Muscle layer of colon (tissue), 2 donors: ENCODE measurements around the gene RAB35.
A peak's percentile ranks its signal among the peaks of the same experiment; 100 is the strongest.

Experiments
- H3K27ac ChIP-seq: one replicate; pipeline ENCODE4 v1.7.0; 2013; ENCODE audit warnings: low read depth, mild to moderate bottlenecking, low read length, moderate library complexity
- H3K27me3 ChIP-seq, 2 donors: one replicate each; pipeline ENCODE4 v1.7.0; 2013; ENCODE audit warnings: low read length in 2 of 2, mild to moderate bottlenecking in 2 of 2; ENCODE audit not compliant: insufficient read depth in 2 of 2, control insufficient read depth in 1 of 2
- H3K36me3 ChIP-seq: one replicate; pipeline ENCODE4 v1.7.0; 2013; ENCODE audit warnings: mild to moderate bottlenecking, low read length; ENCODE audit not compliant: insufficient read depth
- H3K4me1 ChIP-seq: one replicate; pipeline ENCODE4 v1.7.0; 2013; ENCODE audit warnings: mild to moderate bottlenecking, low read length; ENCODE audit not compliant: insufficient read depth
- H3K4me3 ChIP-seq, 2 donors: one replicate each; pipeline ENCODE4 v1.7.0; 2013; ENCODE audit warnings: low read length in 2 of 2, low read depth in 1 of 2, mild to moderate bottlenecking in 1 of 2, moderate library complexity in 1 of 2
- H3K9ac ChIP-seq: one replicate; pipeline ENCODE4 v1.7.0; 2013; ENCODE audit warnings: low read length
- H3K9me3 ChIP-seq: one replicate; pipeline ENCODE4 v1.7.0; 2013; ENCODE audit warnings: mild to moderate bottlenecking, low read length
- donor health status: abdominal sarcoma.
- donor health status: Adenocarcinoma of cecum.

RAB35 gene

DNA sequence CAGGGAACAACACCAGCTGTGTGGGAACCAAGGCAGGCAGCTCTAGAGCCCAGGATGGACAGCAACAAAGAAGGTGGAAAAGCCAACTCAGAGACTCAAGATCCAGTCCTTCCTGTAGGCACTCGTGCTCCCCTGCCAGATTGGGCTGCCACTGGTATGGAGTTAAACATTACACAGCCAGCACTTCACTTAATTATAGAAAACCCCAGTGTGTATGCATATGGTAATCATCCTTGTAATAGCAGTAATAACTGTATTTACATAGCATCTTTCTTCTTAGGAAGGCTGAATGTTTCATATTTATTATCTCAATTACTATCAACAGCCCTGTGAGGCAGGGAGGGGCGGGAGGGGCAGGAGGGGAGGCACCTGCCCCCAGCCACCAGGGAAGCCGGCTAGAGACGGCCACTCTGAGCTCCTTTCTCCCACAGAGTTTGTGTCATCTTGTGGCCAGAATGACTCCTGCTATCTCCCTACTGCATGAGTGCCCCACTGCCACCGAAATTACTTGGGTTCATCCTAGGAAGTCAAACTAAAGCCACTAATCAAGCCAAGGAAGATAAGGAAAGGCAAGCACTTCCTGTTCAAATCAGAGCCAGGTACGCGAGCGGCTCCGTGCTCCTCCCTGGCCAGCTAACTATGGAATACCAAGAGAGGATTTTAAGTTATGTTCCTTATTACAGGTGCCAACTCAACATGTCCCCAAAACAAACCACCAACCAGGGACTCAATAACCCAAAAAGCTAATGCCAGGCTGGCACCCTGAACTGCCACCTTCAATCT, 15.7 kb upstream of the RAB35 start:
- H3K9ac ChIP-seq = no peak overlapping the region
- H3K4me3 ChIP-seq = no peak overlapping the region
- no peak overlapping the region for H3K27ac ChIP-seq
- H3K36me3 ChIP-seq = peaks cover 89% of the 10 kb centered on the region
- no peaks in the 10 kb centered on the region for H3K27me3 ChIP-seq
- no peaks in the 10 kb centered on the region for H3K9me3 ChIP-seq
- no peaks in the 10 kb centered on the region for H3K4me1 ChIP-seq

DNA sequence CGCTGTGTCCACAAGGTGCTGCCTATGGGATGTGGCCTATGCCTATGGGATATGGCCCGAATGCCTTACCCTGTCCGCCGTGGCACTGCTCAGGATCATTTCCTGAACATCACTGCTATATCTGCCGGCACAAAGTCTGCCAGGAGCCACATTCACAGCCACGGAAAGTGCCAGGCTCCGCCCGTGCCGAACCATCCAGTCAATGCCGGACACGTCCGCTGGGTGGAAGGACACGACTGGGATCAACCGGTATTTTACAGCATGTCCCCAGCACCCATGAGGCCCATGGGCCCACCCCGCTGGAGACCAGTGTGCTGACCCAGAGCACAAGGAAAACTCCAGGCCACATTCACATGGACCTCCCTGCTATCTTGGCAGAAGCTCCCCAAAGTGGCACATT, 14.6 kb upstream of the RAB35 start:
- H3K27me3 ChIP-seq = no peaks in the 10 kb centered on the region
- no peaks in the 10 kb centered on the region for H3K9me3 ChIP-seq
- peaks cover 3% of the 10 kb centered on the region for H3K4me1 ChIP-seq
- H3K27ac ChIP-seq = no peak overlapping the region
- peaks cover 79% of the 10 kb centered on the region for H3K36me3 ChIP-seq
- no peak overlapping the region for H3K9ac ChIP-seq
- no peak overlapping the region for H3K4me3 ChIP-seq

DNA sequence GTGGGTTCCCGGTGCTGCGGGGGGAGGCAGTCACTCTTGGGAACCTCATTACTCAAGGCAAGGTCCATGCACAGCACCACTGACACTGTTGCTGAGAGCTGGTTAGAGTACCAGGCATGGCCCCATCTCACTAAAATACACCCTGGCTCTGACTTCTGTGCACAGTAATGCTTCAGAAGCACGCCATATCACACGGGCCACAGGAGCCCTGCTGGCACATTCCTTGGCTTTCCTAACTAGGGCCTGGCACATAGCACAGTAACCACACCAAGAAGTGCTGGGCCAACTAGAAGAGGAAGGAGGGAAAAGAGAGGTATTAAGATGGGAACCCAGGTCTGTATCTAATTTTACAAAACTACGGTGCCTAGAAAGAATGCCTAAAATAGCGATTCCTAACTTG, 13.5 kb upstream of the RAB35 start:
- no peak overlapping the region for H3K4me3 ChIP-seq
- H3K27ac ChIP-seq = no peak overlapping the region
- H3K4me1 ChIP-seq = peaks cover 3% of the 10 kb centered on the region
- H3K27me3 ChIP-seq = no peaks in the 10 kb centered on the region
- H3K36me3 ChIP-seq = peaks cover 69% of the 10 kb centered on the region
- no peaks in the 10 kb centered on the region for H3K9me3 ChIP-seq
- H3K9ac ChIP-seq = no peak overlapping the region

DNA sequence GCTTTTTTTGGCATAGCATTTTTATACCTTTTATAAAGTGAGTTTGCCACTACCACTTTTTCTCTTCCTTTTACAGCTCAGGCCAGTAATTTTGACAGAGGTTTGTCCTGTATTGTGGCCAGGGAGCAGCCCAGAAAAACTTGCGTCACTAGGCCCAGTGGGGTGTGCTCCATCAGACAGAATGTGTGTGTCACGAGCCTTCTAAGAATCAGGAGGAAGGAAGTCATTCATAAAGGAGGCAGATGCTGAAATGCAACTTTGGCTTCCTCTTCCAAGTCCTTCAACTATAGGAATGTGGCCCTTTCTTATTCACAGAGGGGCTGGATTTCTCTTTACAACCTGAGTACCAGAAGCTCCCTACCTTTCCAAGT, 10.1 kb upstream of the RAB35 start:
- Histone ChIP-seq H3K36me3 (peaks cover 36% of the 10 kb centered on the region), H3K27me3 (no peaks in the 10 kb centered on the region), H3K4me1 (peaks cover 3% of the 10 kb centered on the region), H3K27ac (no peak overlapping the region), H3K9ac (no peak overlapping the region), H3K9me3 (no peaks in the 10 kb centered on the region), H3K4me3 (no peak overlapping the region)

DNA sequence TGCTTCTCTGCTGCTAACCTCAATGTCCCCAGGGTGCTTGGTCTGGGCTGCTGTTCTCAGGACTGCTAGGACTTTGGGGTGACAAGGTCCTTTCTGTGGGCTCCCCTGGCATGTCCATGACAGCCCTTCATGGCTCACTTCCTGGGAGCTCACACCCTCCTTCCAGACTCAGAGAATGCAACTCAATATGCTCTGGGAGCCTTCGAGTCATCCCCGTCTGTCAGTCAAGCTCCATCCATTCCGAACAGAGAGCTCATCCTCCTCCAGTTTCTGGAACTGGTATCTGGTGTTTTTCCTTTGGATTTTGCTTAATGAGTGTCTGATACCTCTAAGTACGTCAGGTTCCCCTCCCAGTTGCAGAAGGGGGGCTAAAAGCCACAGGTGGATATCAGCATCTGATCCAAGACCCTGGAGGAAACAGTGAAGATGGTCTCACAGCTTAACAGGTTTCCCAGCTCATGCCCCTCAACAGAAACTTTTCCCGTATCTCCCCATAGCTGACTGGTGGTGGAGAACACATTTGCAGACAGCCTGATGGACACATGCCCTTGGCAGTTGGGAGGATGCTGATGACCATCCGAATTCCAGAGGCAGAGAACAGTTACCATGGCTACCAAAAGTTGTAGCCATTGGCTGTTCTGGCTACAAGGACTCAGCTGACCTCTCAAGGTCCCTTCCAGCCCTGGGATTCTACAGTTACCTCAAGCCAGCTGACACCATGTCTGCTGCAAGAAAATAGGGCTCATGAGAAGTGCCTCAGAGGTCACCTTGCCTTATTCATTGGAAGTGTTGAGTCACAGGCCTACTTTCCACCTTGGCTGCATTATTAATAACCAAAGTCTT, 9.5 kb upstream of the RAB35 start:
- H3K36me3 ChIP-seq = peaks cover 31% of the 10 kb centered on the region
- no peaks in the 10 kb centered on the region for H3K9me3 ChIP-seq
- H3K4me3 ChIP-seq = no peak overlapping the region
- H3K9ac ChIP-seq = no peak overlapping the region
- peaks cover 3% of the 10 kb centered on the region for H3K4me1 ChIP-seq
- no peak overlapping the region for H3K27ac ChIP-seq
- H3K27me3 ChIP-seq = no peaks in the 10 kb centered on the region

DNA sequence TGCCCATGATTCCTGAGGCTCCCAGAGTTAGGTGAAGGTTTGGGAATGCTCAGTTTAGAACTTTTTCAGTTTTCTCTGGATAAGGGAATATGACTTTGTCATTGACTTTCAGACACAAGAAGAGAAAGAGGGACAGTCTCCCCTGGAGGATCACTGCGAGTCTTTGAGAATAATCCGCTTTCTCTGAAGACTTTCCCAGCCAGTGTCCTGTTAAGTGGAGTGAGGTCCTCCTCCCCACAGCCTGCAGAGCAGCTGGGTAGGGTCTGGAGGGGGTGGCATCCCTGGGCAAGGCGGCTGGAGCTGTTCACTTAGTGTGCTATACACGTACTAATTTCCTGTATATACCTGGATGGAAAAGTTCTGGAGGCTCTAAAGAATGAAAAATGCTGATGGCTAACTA, 8.5 kb upstream of the RAB35 start:
- H3K9me3 ChIP-seq = no peaks in the 10 kb centered on the region
- H3K4me3 ChIP-seq = no peak overlapping the region
- no peak overlapping the region for H3K9ac ChIP-seq
- H3K4me1 ChIP-seq = peaks cover 3% of the 10 kb centered on the region
- H3K36me3 ChIP-seq = peaks cover 21% of the 10 kb centered on the region
- no peaks in the 10 kb centered on the region for H3K27me3 ChIP-seq
- no peak overlapping the region for H3K27ac ChIP-seq

DNA sequence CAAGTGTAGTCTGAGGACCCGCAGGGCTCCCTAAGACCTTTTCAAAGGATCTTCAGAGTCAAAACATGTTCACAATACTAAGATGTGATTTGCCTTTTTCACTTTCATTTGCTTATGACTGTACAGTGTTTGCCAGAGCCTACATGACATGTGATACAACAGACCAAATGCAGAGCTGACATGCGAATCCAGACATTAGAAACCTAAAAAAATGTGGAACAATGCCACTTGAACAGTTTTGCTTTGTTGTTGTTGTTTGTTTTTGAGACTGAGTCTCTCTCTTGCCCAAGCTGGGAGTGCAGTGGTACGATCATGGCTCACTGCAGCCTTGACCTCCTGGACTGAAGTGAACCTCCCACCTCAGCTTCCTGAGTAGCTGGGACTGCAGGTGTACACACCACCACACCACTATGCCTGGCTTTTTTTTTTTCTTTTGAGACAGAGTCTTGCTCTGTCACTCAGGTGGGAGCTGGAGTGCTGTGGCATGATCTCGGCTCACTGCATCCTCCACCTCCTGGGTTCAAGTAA, 5.3 kb upstream of the RAB35 start:
- no peak overlapping the region for H3K4me3 ChIP-seq
- no peaks in the 10 kb centered on the region for H3K9me3 ChIP-seq
- peaks cover 26% of the 10 kb centered on the region for H3K4me1 ChIP-seq
- no peak overlapping the region for H3K27ac ChIP-seq
- no peaks in the 10 kb centered on the region for H3K36me3 ChIP-seq
- H3K9ac ChIP-seq = no peak overlapping the region
- no peaks in the 10 kb centered on the region for H3K27me3 ChIP-seq

DNA sequence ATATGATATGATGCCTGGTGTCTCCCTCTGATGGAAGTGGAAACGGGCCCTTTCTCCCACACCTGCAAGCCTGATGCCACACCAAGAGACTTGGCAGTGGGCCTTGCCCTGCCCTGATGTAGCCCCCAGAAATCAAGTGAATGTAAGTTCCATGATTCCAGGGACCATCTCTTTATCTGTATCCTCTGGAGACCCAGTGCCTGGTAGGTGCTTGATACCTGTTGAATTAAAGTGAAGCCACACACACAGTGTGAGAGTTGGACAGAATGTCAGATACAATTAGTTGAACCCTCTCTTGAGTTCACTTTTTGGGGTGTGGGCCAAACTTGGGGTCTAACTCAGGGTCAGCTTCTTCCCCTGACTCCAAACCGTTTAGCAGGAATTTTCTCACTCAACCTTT, 4.8 kb upstream of the RAB35 start:
- no peaks in the 10 kb centered on the region for H3K9me3 ChIP-seq
- no peaks in the 10 kb centered on the region for H3K36me3 ChIP-seq
- H3K27ac ChIP-seq = no peak overlapping the region
- H3K27me3 ChIP-seq = no peaks in the 10 kb centered on the region
- peaks cover 25% of the 10 kb centered on the region for H3K4me1 ChIP-seq
- H3K4me3 ChIP-seq = no peak overlapping the region
- H3K9ac ChIP-seq = no peak overlapping the region

DNA sequence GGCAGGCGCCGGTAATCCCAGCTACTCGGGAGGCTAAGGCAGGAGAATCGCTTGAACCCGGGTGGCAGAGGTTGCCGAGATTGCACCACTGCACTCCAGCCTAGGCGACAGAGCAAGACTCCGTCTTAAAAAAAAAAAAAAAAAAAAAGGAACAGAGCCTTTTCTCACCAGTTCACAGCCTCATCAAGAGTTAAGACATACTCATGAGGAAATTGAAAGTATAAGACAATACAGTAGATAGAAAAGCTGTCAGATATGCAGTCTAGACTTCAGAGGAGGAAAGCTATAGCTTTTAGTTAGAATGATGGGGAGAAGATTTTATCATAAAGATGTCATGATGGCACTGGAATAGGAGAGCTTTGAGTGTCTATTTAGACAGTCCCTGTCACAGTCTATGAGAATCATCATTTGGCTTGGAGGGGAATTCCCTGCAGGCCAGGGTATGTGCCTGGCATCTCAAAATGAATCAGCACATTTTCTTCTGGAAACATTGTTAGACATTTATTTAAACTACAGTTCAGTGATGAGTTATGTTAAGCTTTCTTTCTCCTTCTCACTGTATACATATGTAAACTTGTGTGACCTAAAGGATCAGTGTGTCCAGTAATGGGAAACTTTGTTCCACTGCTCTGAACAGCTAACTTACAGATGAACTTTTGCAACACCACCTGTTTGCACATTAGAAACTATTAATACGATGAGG, 2.9 kb upstream of the RAB35 start:
- Histone ChIP-seq H3K4me1 (peaks cover 38% of the 10 kb centered on the region), H3K27me3 (no peaks in the 10 kb centered on the region), H3K27ac (peak overlapping the region; percentile 3), H3K36me3 (peaks cover 3% of the 10 kb centered on the region), H3K9me3 (no peaks in the 10 kb centered on the region), H3K9ac (no peak overlapping the region), H3K4me3 (no peak overlapping the region)

DNA sequence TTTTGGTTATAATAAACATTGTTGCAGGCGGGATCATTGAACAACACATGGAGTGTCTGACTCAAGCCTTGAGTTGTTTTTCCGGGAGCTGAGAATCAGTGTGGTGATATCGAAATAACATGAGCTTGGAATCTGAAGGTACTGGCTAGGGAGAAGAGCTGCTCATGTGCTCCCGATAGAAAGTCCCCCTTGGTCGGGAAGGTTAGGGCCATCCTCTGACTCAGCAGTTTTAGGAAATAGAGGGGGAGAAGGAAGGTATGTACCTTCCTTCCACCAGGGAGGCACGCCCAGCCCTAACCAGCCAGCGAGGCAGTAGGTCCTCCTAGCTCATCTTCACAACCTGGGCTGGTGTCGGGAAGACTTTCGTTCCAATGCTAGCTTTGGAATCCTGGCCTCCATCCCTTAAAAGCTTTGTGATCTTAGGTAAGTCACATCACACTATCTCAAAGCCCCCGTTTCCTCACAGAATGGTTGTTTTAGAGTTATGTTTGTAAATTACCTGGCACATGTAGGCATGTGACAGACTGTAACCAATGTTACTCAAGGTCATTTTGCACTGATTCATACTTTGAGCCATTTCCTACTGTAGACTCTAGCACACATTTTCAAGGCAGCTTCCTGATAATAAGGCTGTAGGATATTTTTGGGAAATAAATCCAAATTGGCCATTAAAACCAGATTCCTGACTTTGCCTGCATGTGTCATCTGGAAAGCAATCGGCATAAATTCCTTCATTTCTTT, 1.9 kb upstream of the RAB35 start:
- Histone ChIP-seq H3K27ac (no peak overlapping the region), H3K9ac (no peak overlapping the region), H3K4me3 (peak overlapping the region in 1 of 2 donors; percentile 68), H3K36me3 (peaks cover 3% of the 10 kb centered on the region), H3K27me3 (no peaks in the 10 kb centered on the region), H3K9me3 (no peaks in the 10 kb centered on the region), H3K4me1 (peaks cover 41% of the 10 kb centered on the region)

DNA sequence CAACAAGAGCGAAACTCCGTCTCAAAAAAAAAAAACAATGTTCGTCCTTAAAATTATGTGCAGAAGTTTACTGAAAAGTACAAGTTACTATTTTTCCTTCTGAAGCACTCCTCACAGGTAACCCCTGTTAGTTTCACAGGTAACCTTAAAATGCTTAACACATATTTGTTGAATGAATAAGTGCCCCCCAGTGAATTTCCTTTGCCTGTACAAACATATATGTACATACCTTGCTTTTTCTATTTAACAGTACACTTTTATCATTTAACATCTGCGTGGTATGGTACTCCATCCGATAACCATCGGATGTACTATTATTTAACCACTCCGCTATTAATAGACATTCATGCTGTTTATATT, 1.4 kb upstream of the RAB35 start:
- H3K4me3 ChIP-seq = peak overlapping the region; percentile 38 to 68
- H3K36me3 ChIP-seq = peaks cover 3% of the 10 kb centered on the region
- H3K9ac ChIP-seq = peak overlapping the region; percentile 12
- H3K4me1 ChIP-seq = peaks cover 41% of the 10 kb centered on the region
- H3K27me3 ChIP-seq = no peaks in the 10 kb centered on the region
- no peak overlapping the region for H3K27ac ChIP-seq
- H3K9me3 ChIP-seq = no peaks in the 10 kb centered on the region
